Measurements from ENCODE around the gene CLP1.

The CLP1 gene

DNA sequence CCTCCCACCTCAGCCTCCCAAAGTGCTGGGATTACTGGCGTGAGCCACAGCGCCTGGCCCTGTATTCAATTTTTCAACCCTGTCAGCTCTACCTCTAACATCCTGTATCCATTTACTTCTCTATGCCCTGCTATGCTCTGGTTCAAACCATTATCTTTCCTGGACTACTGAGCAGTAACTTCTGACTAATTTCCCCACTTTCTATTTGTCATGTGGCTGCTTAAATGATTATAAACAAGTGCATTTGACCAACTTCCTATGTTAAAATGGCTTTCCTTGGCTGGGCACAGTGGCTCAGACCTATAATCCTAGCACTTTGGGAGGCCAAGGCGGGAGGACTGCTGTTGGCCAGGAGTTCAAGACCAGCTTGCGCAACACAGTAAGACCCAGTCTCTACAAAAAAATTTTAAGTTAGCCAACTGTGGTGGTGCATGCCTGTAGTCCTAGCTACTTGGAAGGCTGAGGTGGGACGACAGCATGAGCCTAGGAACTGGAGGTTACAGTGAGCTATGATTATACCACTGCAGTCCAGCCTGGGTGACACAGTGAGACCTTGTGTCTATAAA, 52.3 kb downstream of the CLP1 start:
- in situ Hi-C loops (cut with HindIII; ENCODE audit: low sequenced_read_pairs), result loop anchor here (25.0 kb wide), 1 partner anchor 102 kb away; no protein-coding TSS in a partner anchor

Data from DLD1 (cell line).